Measurements from ENCODE around the gene GJB6.

DNA sequence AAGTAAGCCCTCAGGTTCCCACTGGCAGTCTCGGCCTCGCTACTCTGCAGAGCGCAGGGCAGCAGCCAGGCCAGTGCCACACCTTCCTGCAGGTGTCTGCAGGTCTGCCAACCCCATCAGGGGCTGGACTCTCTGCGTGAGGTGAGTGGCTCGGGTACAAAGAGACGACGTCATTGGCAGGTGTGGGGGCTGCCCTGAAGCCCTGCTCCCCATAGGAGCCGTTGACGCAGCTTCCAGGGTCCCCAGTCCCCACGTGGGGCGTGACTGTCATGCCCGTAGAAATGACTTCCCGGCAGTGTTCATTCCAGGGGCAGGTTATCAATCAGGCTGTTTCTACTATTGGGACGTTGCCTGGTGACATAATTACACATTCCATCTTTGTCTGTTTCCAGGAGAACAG, 15.3 kb upstream of the GJB6 start:
- TF ChIP-seq CTCF (IDR thresholded peaks at IDR 0.05) (no peak), POLR2AphosphoS5 (IDR thresholded peaks at IDR 0.05; ENCODE audit: insufficient read depth in 1 of 2, low read depth in 1 of 2) (no peak), POLR2A (IDR thresholded peaks at IDR 0.05) (no peak)

Measured in vagina (tissue), 2 donors.